Measurements from ENCODE around the gene CCNK.

DNA sequence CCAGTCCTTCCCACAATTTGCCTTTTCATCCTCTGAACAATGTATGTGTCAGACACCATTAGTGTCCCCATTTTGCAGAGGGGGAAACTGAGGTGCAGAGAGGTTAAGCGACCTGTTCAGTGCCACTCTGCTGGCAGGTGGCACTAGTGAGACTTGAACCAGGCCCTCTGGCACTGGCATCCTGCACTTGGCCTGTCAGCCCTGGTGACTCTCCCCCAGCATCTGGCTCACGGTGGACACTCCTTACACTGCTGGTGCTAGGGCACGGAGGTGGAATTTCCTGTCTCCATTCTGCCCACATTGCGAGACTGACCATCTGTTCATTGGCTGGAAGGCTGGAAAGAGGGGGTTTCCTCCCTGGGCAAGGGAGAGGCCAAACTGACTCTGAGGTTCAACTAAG, 48.7 kb downstream of the CCNK start:
- TF ChIP-seq EZH2 (IDR thresholded peaks at IDR 0.05) (no peak), POLR2AphosphoS5 (IDR thresholded peaks at IDR 0.05; ENCODE audit: borderline replicate concordance, low read depth, low read length) (no peak)
